Fibroblast of villous mesenchyme (primary cell): ENCODE data around the gene PEMT. TPM values are rescaled to one million over a fixed set of nuclear protein-coding genes. Genes with fewer than 3 reads are reported as not detected.

Experiments used
- DNase-seq: peaks from one replicate; pipeline ENCODE4 v3.0.0-alpha.2; 2010; ENCODE audit warnings: low read depth
- H3K4me3 ChIP-seq: 2 replicates; pipeline ENCODE4 v1.5.1; 2011; ENCODE audit warnings: low read depth, mild to moderate bottlenecking, low read length
- total RNA-seq: library from RNA; depleted of rRNA; stranded (reverse); fragments of >200 nt; gene quantifications from 2 replicates; pipeline ENCODE4 v1.2.3, GENCODE V29; 2012
- TF ChIP-seq, protein P1 (sequence below): IDR thresholded peaks from 2 replicates; pipeline ENCODE4 v1.5.1; 2012; ENCODE audit warnings: low read depth, mild to moderate bottlenecking, low read length; ENCODE audit not compliant: insufficient read depth

PEMT gene
- total RNA-seq, 1 donor: 28.9 TPM

DNA sequence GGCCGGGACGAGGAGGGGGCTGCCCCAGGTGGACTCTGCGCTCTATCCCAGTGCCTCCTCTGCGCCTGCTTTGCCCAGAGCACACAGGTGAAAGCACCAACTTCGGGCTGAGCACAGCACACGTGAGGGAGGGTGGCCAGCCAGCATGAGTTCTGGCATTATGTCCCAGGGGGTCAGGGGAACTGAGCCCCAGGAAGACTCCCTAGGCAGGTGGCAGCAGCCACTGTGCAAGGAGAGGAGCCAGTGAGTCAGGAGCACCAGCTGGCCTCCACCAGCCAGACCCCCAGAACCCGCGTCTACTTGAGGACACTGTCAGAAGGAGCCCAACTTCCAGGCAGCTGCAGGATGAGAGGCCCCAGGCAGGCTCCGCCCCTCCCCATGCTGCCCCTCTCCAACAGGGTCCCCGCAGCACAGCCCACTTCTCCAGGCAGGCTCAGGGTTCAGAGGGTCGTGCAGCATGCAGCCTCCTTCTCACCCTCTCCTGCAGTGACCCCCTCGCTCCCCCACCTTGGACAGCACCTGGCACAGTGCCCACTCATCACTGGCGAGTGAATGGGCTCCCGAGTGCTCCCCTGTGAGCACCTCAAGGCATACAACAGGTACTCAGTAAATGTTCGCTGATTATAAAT is 51.1 kb downstream of the PEMT start:
- H3K4me3 ChIP-seq: no peak overlapping the region
- TF ChIP-seq, protein P1, sequence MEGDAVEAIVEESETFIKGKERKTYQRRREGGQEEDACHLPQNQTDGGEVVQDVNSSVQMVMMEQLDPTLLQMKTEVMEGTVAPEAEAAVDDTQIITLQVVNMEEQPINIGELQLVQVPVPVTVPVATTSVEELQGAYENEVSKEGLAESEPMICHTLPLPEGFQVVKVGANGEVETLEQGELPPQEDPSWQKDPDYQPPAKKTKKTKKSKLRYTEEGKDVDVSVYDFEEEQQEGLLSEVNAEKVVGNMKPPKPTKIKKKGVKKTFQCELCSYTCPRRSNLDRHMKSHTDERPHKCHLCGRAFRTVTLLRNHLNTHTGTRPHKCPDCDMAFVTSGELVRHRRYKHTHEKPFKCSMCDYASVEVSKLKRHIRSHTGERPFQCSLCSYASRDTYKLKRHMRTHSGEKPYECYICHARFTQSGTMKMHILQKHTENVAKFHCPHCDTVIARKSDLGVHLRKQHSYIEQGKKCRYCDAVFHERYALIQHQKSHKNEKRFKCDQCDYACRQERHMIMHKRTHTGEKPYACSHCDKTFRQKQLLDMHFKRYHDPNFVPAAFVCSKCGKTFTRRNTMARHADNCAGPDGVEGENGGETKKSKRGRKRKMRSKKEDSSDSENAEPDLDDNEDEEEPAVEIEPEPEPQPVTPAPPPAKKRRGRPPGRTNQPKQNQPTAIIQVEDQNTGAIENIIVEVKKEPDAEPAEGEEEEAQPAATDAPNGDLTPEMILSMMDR: no peak
- DNase-seq: no peak

DNA sequence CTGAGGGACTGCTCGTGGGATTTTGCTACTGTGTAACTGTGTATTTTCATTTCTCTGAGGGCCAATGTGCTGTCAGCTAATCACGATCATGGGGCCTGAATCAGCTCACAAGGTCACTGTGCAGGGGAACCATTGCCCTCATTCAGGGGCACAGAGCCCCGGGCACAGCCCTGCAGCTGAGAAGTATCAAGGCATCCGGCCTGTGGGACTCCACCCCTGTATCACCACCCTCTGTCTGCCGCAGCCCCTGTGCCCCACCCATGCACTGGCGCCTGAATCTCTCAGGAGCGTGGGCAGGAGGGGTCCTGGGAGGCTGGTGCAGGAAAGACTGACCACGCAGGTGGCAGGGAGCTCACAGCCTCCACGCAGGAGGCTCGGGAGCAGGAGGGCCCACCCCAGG is 51.9 kb downstream of the PEMT start:
- no peak overlapping the region for H3K4me3 ChIP-seq
- TF ChIP-seq, protein P1: no peak

GRCh38 chr17:17538417-17539391 is 52.8 kb downstream of the PEMT start:
- H3K4me3 ChIP-seq: no peak overlapping the region
- peak; percentile 18 for DNase-seq
- TF ChIP-seq, protein P1: no peak

More for the DNA sequence above, 51.9 kb downstream of the PEMT start:
- DNase-seq: no peak

- TF ChIP-seq, protein P1: no peak
- DNase-seq: no peak
- H3K4me3 ChIP-seq: no peak overlapping the region
These were observed 54.0 kb downstream of the PEMT start for GRCh38 chr17:17537311-17538099.

GRCh38 chr17:17536702-17537101 is 54.8 kb downstream of the PEMT start:
- TF ChIP-seq, protein P1: no peak
- H3K4me3 ChIP-seq: no peak overlapping the region
- DNase-seq: no peak

DNA sequence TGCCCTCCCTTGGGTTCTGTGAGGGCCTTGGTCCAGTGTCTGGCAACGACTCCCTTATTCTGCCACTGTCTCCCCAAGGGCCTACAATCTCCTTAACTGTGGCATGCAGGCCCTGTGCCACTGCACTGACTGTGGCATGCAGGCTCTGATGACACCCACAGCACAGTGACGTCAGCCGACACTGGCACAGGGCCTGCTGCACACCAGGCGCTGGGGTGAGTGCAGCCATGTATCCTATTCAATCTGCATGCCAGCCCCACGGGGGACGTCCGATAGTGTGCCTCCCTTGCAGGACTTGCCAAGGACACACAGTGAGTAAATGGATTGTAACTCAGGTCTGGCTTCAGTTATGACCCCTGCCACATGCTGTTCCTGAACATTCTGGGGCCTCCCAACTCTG is 55.6 kb downstream of the PEMT start:
- no peak for DNase-seq
- TF ChIP-seq, protein P1: no peak
- no peak overlapping the region for H3K4me3 ChIP-seq
